ENCODE data around the gene HEATR5A. TPM values are rescaled to one million over a fixed set of nuclear protein-coding genes. Genes with fewer than 3 reads are reported as not detected.

The HEATR5A gene
- total and polyA plus RNA-seq, 9 of the 15 experiments (the other 6 are each of a cell fraction or from before 2014, with no cell fraction given), result 8.0 to 50.9 (median 23.0) TPM

GRCh38 chr14:31420319-31421111 lies at the start of gene HEATR5A (continued):
- TF ChIP-seq SOX6 (IDR thresholded peaks at IDR 0.05) (no peak), SIN3B (IDR thresholded peaks at IDR 0.05; ENCODE audit: low read depth) (no peak), ZNF23 (CRISPR knock-in tag; IDR thresholded peaks at IDR 0.05) (no peak), ADNP (tag; IDR thresholded peaks at IDR 0.05) (no peak), ZNF165 (CRISPR knock-in tag; IDR thresholded peaks at IDR 0.05; ENCODE audit: borderline replicate concordance) (no peak), KDM1A (IDR thresholded peaks at IDR 0.05) (peak; percentile 22 to 32; a peak in 1 of 4 replicates), SIX5 (IDR thresholded peaks at IDR 0.05; ENCODE audit: borderline replicate concordance in 1 of 2, insufficient read depth in 1 of 2, low read depth in 1 of 2, low read length in 2 of 2) (0 out of 4 replicates have a peak, but pooled peaks of 1 of the 2 experiments have one; percentile 1), HDAC2 (IDR thresholded peaks at IDR 0.05) (no peak; the same call in 1 of the 2 replicates), FOXK2 (conservative IDR thresholded peaks at IDR 0.05 in 1 of 2, IDR thresholded peaks at IDR 0.05 in 1 of 2; ENCODE audit: low read depth in 2 of 2) (peak in 1 of 2 experiments; percentile 40; a peak in 1 of 4 replicates), MTA2 (IDR thresholded peaks at IDR 0.05; ENCODE audit: low read depth) (no peak), C11orf30 (IDR thresholded peaks at IDR 0.05; ENCODE audit: low read depth) (peak; percentile 33), FIP1L1 (IDR thresholded peaks at IDR 0.05; ENCODE audit: low read depth, low read length, poor library complexity, severe bottlenecking) (no peak), RBFOX2 (IDR thresholded peaks at IDR 0.05; ENCODE audit: low read depth, low read length) (peak; percentile 98), ZNF224 (CRISPR knock-in tag; IDR thresholded peaks at IDR 0.05) (no peak), FOXK1 (CRISPR knock-in tag; IDR thresholded peaks at IDR 0.05; ENCODE audit: borderline replicate concordance) (no peak), STAT5B (CRISPR knock-in tag; IDR thresholded peaks at IDR 0.05) (no peak), MAZ (CRISPR knock-in tag; conservative IDR thresholded peaks at IDR 0.05 in 1 of 2, IDR thresholded peaks at IDR 0.05 in 1 of 2) (peak; percentile 45 to 77; a peak in 2 of 4 replicates), PML (IDR thresholded peaks at IDR 0.05; ENCODE audit: low read length) (peak; percentile 48), POLR2G (IDR thresholded peaks at IDR 0.05; ENCODE audit: low read depth, low read length) (peak; percentile 100), SMARCE1 (IDR thresholded peaks at IDR 0.05) (no peak), FOXJ3 (CRISPR knock-in tag; IDR thresholded peaks at IDR 0.05) (no peak), TAF7 (tag; IDR thresholded peaks at IDR 0.05) (peak; percentile 65; the same call in 1 of the 2 replicates), PHF20 (IDR thresholded peaks at IDR 0.05; ENCODE audit: partially characterized antibody) (peak; percentile 10), NONO (IDR thresholded peaks at IDR 0.05; ENCODE audit: low read depth in 2 of 2, low read length in 1 of 2) (peak in 1 of 2 experiments; percentile 4; a peak in 1 of 4 replicates), MXI1 (IDR thresholded peaks at IDR 0.05; ENCODE audit: low read depth, low read length) (peak; percentile 45)
- TF ChIP-seq, protein P1, sequence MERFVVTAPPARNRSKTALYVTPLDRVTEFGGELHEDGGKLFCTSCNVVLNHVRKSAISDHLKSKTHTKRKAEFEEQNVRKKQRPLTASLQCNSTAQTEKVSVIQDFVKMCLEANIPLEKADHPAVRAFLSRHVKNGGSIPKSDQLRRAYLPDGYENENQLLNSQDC (CRISPR knock-in tag; IDR thresholded peaks at IDR 0.05), result no peak
